ENCODE results near the gene ADAMTS3.

- TF ChIP-seq, protein P1, sequence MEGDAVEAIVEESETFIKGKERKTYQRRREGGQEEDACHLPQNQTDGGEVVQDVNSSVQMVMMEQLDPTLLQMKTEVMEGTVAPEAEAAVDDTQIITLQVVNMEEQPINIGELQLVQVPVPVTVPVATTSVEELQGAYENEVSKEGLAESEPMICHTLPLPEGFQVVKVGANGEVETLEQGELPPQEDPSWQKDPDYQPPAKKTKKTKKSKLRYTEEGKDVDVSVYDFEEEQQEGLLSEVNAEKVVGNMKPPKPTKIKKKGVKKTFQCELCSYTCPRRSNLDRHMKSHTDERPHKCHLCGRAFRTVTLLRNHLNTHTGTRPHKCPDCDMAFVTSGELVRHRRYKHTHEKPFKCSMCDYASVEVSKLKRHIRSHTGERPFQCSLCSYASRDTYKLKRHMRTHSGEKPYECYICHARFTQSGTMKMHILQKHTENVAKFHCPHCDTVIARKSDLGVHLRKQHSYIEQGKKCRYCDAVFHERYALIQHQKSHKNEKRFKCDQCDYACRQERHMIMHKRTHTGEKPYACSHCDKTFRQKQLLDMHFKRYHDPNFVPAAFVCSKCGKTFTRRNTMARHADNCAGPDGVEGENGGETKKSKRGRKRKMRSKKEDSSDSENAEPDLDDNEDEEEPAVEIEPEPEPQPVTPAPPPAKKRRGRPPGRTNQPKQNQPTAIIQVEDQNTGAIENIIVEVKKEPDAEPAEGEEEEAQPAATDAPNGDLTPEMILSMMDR (IDR thresholded peaks at IDR 0.05 in 4 of 5, conservative IDR thresholded peaks at IDR 0.05 in 1 of 5), result no peak
- no peak for TF ChIP-seq POLR2A (IDR thresholded peaks at IDR 0.05)
These were observed 257.7 kb downstream of the ADAMTS3 start for GRCh38 chr4:72311291-72311690.
